HEK293 (cell line): ENCODE measurements around the gene ISM1.

Experiments
- CTCF ChIA-PET: fragments of 350-600 bp; formaldehyde crosslinking; extraction: SDS; loops from one replicate; lab custom pipeline; 2021; ENCODE audit warnings: antibody characterized with exemption; lab: Yijun Ruan, JAX
- POLR2A ChIA-PET: fragments of 300-600 bp; formaldehyde crosslinking; extraction: SDS; loops from one replicate; lab custom pipeline; 2020; ENCODE audit warnings: antibody characterized with exemption, inconsistent platforms; lab: Yijun Ruan, JAX
- H3K27ac ChIP-seq: fragments of 200-500 bp; sonication (Bioruptor generic); 2 replicates; pipeline ENCODE4 v1.5.1; 2014; ENCODE audit warnings: low read depth, low read length, control low read depth, inconsistent platforms; ENCODE audit errors: extremely low read depth
- H3K36me3 ChIP-seq, 2 experiments: fragments of 200-500 bp in 1 of 2; sonication (Bioruptor generic) in 1 of 2; 1 replicate in 1 of 2; 2 replicates in 1 of 2; pipeline ENCODE4 v1.5.1; 2014 to 2017; ENCODE audit warnings: inconsistent platforms in 2 of 2, low read length in 2 of 2; ENCODE audit not compliant: control insufficient read depth in 2 of 2, insufficient read depth in 1 of 2
- H3K4me1 ChIP-seq: fragments of 200-500 bp; sonication (Bioruptor generic); 2 replicates; pipeline ENCODE4 v1.5.1; 2014; ENCODE audit warnings: mild to moderate bottlenecking, low read length, inconsistent platforms; ENCODE audit not compliant: control insufficient read depth, insufficient read depth
- H3K4me3 ChIP-seq: 2 replicates; pipeline ENCODE4 v1.5.1; 2011; ENCODE audit warnings: low read depth, mild to moderate bottlenecking, control low read depth, low read length, moderate library complexity
- H3K9me3 ChIP-seq: fragments of 200-500 bp; sonication (Bioruptor generic); 2 replicates; pipeline ENCODE4 v1.5.1; 2014; ENCODE audit warnings: low read depth, low read length, inconsistent platforms; ENCODE audit not compliant: control insufficient read depth, insufficient read depth
- CTCF ChIP-seq: fragments of 450-650 bp; formaldehyde crosslinking; IDR thresholded peaks from 2 replicates; pipeline ENCODE4 v1.5.1; 2016; ENCODE audit warnings: missing biosample characterization, missing genetic modification characterization
- GFI1B ChIP-seq: fragments of 450-650 bp; formaldehyde crosslinking; IDR thresholded peaks from 2 replicates; pipeline ENCODE4 v1.5.1; 2016; ENCODE audit warnings: missing biosample characterization, missing genetic modification characterization
- HOXD13 ChIP-seq: sonication (generic); formaldehyde crosslinking; IDR thresholded peaks from 2 replicates; pipeline ENCODE4 v1.8.0; 2022; ENCODE audit warnings: missing genetic modification reagents, borderline replicate concordance
- KLF16 ChIP-seq: fragments of 450-650 bp; formaldehyde crosslinking; IDR thresholded peaks from 2 replicates; pipeline ENCODE4 v1.5.1; 2017; ENCODE audit warnings: missing biosample characterization, missing genetic modification characterization
- MZF1 ChIP-seq: fragments of 450-650 bp; formaldehyde crosslinking; IDR thresholded peaks from 2 replicates; pipeline ENCODE4 v1.5.1; 2017; ENCODE audit warnings: missing biosample characterization, missing genetic modification characterization, borderline replicate concordance
- PRDM4 ChIP-seq: fragments of 450-650 bp; formaldehyde crosslinking; IDR thresholded peaks from 2 replicates; pipeline ENCODE4 v1.5.1; 2017; ENCODE audit warnings: missing biosample characterization, missing genetic modification characterization
- SALL2 ChIP-seq: fragments of 450-650 bp; formaldehyde crosslinking; IDR thresholded peaks from 2 replicates; pipeline ENCODE4 v1.5.0; 2017; ENCODE audit warnings: missing biosample characterization, mild to moderate bottlenecking, missing genetic modification characterization, borderline replicate concordance
- ZFHX2 ChIP-seq: fragments of 450-650 bp; formaldehyde crosslinking; conservative IDR thresholded peaks from 2 replicates; pipeline ENCODE4 v1.5.1; 2016; ENCODE audit warnings: missing biosample characterization, missing genetic modification characterization
- ZNF10 ChIP-seq: fragments of 450-650 bp; formaldehyde crosslinking; IDR thresholded peaks from 2 replicates; pipeline ENCODE4 v1.5.1; 2017; ENCODE audit warnings: missing biosample characterization, missing genetic modification characterization
- ZNF211 ChIP-seq: fragments of 450-650 bp; formaldehyde crosslinking; IDR thresholded peaks from 2 replicates; pipeline ENCODE4 v1.5.1; 2016; ENCODE audit warnings: low read depth, missing biosample characterization, missing genetic modification characterization
- ZNF223 ChIP-seq: fragments of 450-650 bp; formaldehyde crosslinking; IDR thresholded peaks from 2 replicates; pipeline ENCODE4 v1.5.1; 2016; ENCODE audit warnings: missing biosample characterization, missing genetic modification characterization
- ZNF239 ChIP-seq: fragments of 450-650 bp; formaldehyde crosslinking; IDR thresholded peaks from 2 replicates; pipeline ENCODE4 v1.5.1; 2016; ENCODE audit warnings: missing biosample characterization, missing genetic modification characterization
- ZNF341 ChIP-seq: fragments of 450-650 bp; formaldehyde crosslinking; IDR thresholded peaks from 2 replicates; pipeline ENCODE4; 2016; ENCODE audit warnings: low read depth, missing biosample characterization, missing genetic modification characterization
- ZNF366 ChIP-seq: fragments of 450-650 bp; formaldehyde crosslinking; conservative IDR thresholded peaks from 2 replicates; pipeline ENCODE4 v1.5.1; 2016; ENCODE audit warnings: missing biosample characterization, missing genetic modification characterization
- ZNF514 ChIP-seq: fragments of 450-650 bp; formaldehyde crosslinking; IDR thresholded peaks from 2 replicates; pipeline ENCODE4 v1.5.1; 2016; ENCODE audit warnings: missing biosample characterization, missing genetic modification characterization
- ZNF530 ChIP-seq: fragments of 450-650 bp; formaldehyde crosslinking; IDR thresholded peaks from 2 replicates; pipeline ENCODE4 v1.5.1; 2016; ENCODE audit warnings: low read depth, missing biosample characterization, missing genetic modification characterization
- ZNF600 ChIP-seq: fragments of 450-650 bp; formaldehyde crosslinking; IDR thresholded peaks from 2 replicates; pipeline ENCODE4 v1.5.1; 2016; ENCODE audit warnings: missing biosample characterization, missing genetic modification characterization
- ZNF610 ChIP-seq: fragments of 450-650 bp; formaldehyde crosslinking; IDR thresholded peaks from 2 replicates; pipeline ENCODE4 v1.5.1; 2016; ENCODE audit warnings: missing biosample characterization, missing genetic modification characterization, borderline replicate concordance
- ZNF621 ChIP-seq: fragments of 450-650 bp; formaldehyde crosslinking; IDR thresholded peaks from 2 replicates; pipeline ENCODE4 v1.5.1; 2017; ENCODE audit warnings: missing biosample characterization, missing genetic modification characterization
- ZNF623 ChIP-seq: fragments of 450-650 bp; formaldehyde crosslinking; IDR thresholded peaks from 2 replicates; pipeline ENCODE4 v1.5.1; 2016; ENCODE audit warnings: missing biosample characterization, missing genetic modification characterization
- ZNF626 ChIP-seq: fragments of 450-650 bp; sonication (Bioruptor Pico); formaldehyde crosslinking; IDR thresholded peaks from 2 replicates; pipeline ENCODE4 v1.5.1; 2018; ENCODE audit warnings: missing biosample characterization, missing genetic modification characterization, inconsistent platforms
- ZNF830 ChIP-seq: fragments of 450-650 bp; IDR thresholded peaks from 2 replicates; pipeline ENCODE4 v1.5.0; 2018; ENCODE audit warnings: missing biosample characterization, missing genetic modification characterization, low read depth, mild to moderate bottlenecking, moderate library complexity
- ZNF843 ChIP-seq: fragments of 450-650 bp; formaldehyde crosslinking; IDR thresholded peaks from 2 replicates; pipeline ENCODE4 v1.5.1; 2016; ENCODE audit warnings: missing biosample characterization, missing genetic modification characterization
- TF ChIP-seq, protein P1 (sequence below): fragments of 450-650 bp; formaldehyde crosslinking; IDR thresholded peaks from 2 replicates; pipeline ENCODE4 v1.5.1; 2016; ENCODE audit warnings: missing biosample characterization, missing genetic modification characterization
- TF ChIP-seq, protein P2 (sequence below): fragments of 450-650 bp; formaldehyde crosslinking; IDR thresholded peaks from 2 replicates; pipeline ENCODE4 v1.5.1; 2016; ENCODE audit warnings: missing biosample characterization, missing genetic modification characterization
- TF ChIP-seq, protein P3 (sequence below): fragments of 450-650 bp; formaldehyde crosslinking; IDR thresholded peaks from 2 replicates; pipeline ENCODE4 v1.5.1; 2016; ENCODE audit warnings: missing biosample characterization, missing genetic modification characterization
- TF ChIP-seq, protein P4 (sequence below): IDR thresholded peaks from 2 replicates; pipeline ENCODE4 v1.6.1; 2011; ENCODE audit warnings: mild to moderate bottlenecking, low read depth, low read length, borderline replicate concordance

ISM1 gene

DNA sequence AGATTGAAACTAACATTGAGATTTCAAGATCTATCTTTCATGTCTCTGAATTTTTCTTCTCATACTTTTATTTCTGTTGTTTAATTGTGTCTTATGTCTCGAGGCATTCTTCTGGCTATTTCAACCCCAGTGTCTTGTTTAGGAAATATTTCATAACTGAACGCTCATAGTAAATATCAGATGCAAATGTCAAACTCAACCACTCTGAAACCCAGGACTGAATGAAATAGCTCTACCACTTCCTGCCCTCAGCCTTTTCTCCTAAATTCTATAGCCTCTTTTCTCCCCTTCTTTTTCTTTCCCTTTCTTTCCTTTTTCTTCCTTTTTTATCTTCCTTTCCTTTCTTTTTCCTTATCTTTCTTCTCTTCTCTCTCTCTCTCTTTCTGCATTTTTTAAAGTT, 7.7 kb downstream of the ISM1 start:
- ChIA-PET CTCF (no interaction called here), POLR2A (no interaction called here)
- H3K36me3 ChIP-seq, result no peaks in the 10 kb centered on the region
- H3K9me3 ChIP-seq, result no peaks in the 10 kb centered on the region
- H3K4me1 ChIP-seq, result no peaks in the 10 kb centered on the region
- TF ChIP-seq, protein P1, sequence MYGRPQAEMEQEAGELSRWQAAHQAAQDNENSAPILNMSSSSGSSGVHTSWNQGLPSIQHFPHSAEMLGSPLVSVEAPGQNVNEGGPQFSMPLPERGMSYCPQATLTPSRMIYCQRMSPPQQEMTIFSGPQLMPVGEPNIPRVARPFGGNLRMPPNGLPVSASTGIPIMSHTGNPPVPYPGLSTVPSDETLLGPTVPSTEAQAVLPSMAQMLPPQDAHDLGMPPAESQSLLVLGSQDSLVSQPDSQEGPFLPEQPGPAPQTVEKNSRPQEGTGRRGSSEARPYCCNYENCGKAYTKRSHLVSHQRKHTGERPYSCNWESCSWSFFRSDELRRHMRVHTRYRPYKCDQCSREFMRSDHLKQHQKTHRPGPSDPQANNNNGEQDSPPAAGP (tag by site-specific recombination), result no peak
- no peak for TF ChIP-seq CTCF
- TF ChIP-seq PRDM4 (tag by site-specific recombination), result no peak
- TF ChIP-seq ZFHX2 (tag by site-specific recombination), result no peak
- TF ChIP-seq ZNF341, result no peak
- TF ChIP-seq ZNF843 (tag by site-specific recombination), result no peak
- no peak for TF ChIP-seq ZNF10 (tag by site-specific recombination)
- TF ChIP-seq ZNF223 (tag by site-specific recombination), result no peak
- no peak for TF ChIP-seq GFI1B (tag by site-specific recombination)
- TF ChIP-seq, protein P2, sequence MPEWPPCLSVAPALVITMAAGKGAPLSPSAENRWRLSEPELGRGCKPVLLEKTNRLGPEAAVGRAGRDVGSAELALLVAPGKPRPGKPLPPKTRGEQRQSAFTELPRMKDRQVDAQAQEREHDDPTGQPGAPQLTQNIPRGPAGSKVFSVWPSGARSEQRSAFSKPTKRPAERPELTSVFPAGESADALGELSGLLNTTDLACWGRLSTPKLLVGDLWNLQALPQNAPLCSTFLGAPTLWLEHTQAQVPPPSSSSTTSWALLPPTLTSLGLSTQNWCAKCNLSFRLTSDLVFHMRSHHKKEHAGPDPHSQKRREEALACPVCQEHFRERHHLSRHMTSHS, result no peak
- TF ChIP-seq ZNF514 (tag by site-specific recombination), result no peak
- no peak for TF ChIP-seq ZNF211 (tag by site-specific recombination)
- TF ChIP-seq, protein P3, sequence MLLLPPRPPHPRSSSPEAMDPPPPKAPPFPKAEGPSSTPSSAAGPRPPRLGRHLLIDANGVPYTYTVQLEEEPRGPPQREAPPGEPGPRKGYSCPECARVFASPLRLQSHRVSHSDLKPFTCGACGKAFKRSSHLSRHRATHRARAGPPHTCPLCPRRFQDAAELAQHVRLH (tag by site-specific recombination), result no peak
- TF ChIP-seq MZF1 (tag by site-specific recombination), result no peak
- TF ChIP-seq ZNF610 (tag by site-specific recombination), result no peak
- TF ChIP-seq KLF16 (tag by site-specific recombination), result no peak
- no peak overlapping the region for H3K27ac ChIP-seq
- H3K4me3 ChIP-seq, result no peak overlapping the region

GRCh38 chr20:13229538-13229937, 8.5 kb downstream of the ISM1 start:
- no peaks in the 10 kb centered on the region for H3K36me3 ChIP-seq
- H3K4me3 ChIP-seq, result no peak overlapping the region
- no peaks in the 10 kb centered on the region for H3K4me1 ChIP-seq
- ChIA-PET CTCF (no interaction called here), POLR2A (no interaction called here)
- H3K27ac ChIP-seq, result no peak overlapping the region
- H3K9me3 ChIP-seq, result no peaks in the 10 kb centered on the region
- TF ChIP-seq ZNF830 (tag by site-specific recombination) (no peak), ZNF626 (no peak), ZNF600 (no peak), HOXD13 (no peak), ZNF530 (tag by site-specific recombination) (no peak), ZNF366 (tag by site-specific recombination) (no peak), ZNF623 (tag by site-specific recombination) (no peak), SALL2 (tag by site-specific recombination) (no peak), ZNF239 (tag by site-specific recombination) (no peak), ZNF621 (no peak), CTCF (no peak)
- TF ChIP-seq, protein P4, sequence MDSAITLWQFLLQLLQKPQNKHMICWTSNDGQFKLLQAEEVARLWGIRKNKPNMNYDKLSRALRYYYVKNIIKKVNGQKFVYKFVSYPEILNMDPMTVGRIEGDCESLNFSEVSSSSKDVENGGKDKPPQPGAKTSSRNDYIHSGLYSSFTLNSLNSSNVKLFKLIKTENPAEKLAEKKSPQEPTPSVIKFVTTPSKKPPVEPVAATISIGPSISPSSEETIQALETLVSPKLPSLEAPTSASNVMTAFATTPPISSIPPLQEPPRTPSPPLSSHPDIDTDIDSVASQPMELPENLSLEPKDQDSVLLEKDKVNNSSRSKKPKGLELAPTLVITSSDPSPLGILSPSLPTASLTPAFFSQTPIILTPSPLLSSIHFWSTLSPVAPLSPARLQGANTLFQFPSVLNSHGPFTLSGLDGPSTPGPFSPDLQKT, result no peak
